Liver (tissue), 9 donors: ENCODE data around the gene CHD1. TPM values are rescaled to one million over a fixed set of nuclear protein-coding genes. Genes with fewer than 3 reads are reported as not detected.

Experiments used
- DNase-seq: peaks from one replicate; pipeline ENCODE4 v3.0.0-alpha.2; 2017; ENCODE audit warnings: low spot score
- H3K27ac ChIP-seq, 2 donors: one replicate each; pipeline ENCODE4 v1.7.0; 2013; ENCODE audit warnings: inconsistent platforms in 2 of 2, low read length in 2 of 2, control low read depth in 1 of 2, low read depth in 1 of 2, mild to moderate bottlenecking in 1 of 2
- H3K27me3 ChIP-seq, 4 donors: one replicate each; pipeline versions ENCODE4 v1.6.1 to v1.7.0; 2013; ENCODE audit warnings: low read length in 3 of 4, inconsistent platforms in 1 of 4, mild to moderate bottlenecking in 1 of 4, moderate library complexity in 1 of 4; ENCODE audit not compliant: control insufficient read depth in 4 of 4, insufficient read depth in 4 of 4
- H3K36me3 ChIP-seq, 4 donors: one replicate each; pipeline versions ENCODE4 v1.6.1 to v1.7.0; 2013; ENCODE audit warnings: low read length in 3 of 4, mild to moderate bottlenecking in 3 of 4, low read depth in 1 of 4, moderate library complexity in 1 of 4; ENCODE audit not compliant: control insufficient read depth in 4 of 4, insufficient read depth in 3 of 4
- H3K4me1 ChIP-seq, 4 donors: one replicate each; pipeline versions ENCODE4 v1.6.1 to v1.7.0; 2013; ENCODE audit warnings: low read length in 3 of 4, mild to moderate bottlenecking in 3 of 4, moderate library complexity in 1 of 4; ENCODE audit not compliant: control insufficient read depth in 4 of 4, insufficient read depth in 4 of 4
- H3K4me3 ChIP-seq, 3 donors: one replicate each; pipeline versions ENCODE4 v1.6.1 to v1.7.0; 2013; ENCODE audit warnings: low read length in 3 of 3, control low read depth in 1 of 3, low read depth in 1 of 3, mild to moderate bottlenecking in 1 of 3
- H3K9ac ChIP-seq, 2 donors: one replicate each; pipeline ENCODE4 v1.7.0; 2013; ENCODE audit warnings: low read length in 2 of 2, mild to moderate bottlenecking in 2 of 2, moderate library complexity in 2 of 2, control low read depth in 1 of 2, low read depth in 1 of 2
- H3K9me3 ChIP-seq, 4 donors: one replicate each; pipeline versions ENCODE4 v1.6.1 to v1.7.0; 2013; ENCODE audit warnings: low read length in 3 of 4; ENCODE audit not compliant: control insufficient read depth in 4 of 4
- ATF3 ChIP-seq: IDR thresholded peaks from 2 replicates; pipeline ENCODE4 v1.6.1; 2016; ENCODE audit warnings: antibody characterized with exemption
- CTCF ChIP-seq: fragments of 150-350 bp; IDR thresholded peaks from 2 replicates; pipeline ENCODE4 v1.5.1; 2017; ENCODE audit warnings: improper control_type of control experiment, low read depth, low read length; ENCODE audit not compliant: missing input control
- EGR1 ChIP-seq, 2 donors: IDR thresholded peaks; 2 replicates each; pipeline ENCODE4 v1.6.1; 2016 to 2018; ENCODE audit warnings: antibody characterized with exemption in 2 of 2, low read depth in 2 of 2
- FOXA1 ChIP-seq: IDR thresholded peaks from 2 replicates; pipeline ENCODE4 v1.6.1; 2016; ENCODE audit warnings: antibody characterized with exemption
- GABPA ChIP-seq, 2 donors: IDR thresholded peaks in 1 of 2; conservative IDR thresholded peaks in 1 of 2; 2 replicates each; pipeline ENCODE4 v1.6.1; 2016; ENCODE audit warnings: antibody characterized with exemption in 2 of 2, mild to moderate bottlenecking in 1 of 2, moderate library complexity in 1 of 2
- HNF4A ChIP-seq, 2 donors: conservative IDR thresholded peaks; 2 replicates each; pipeline ENCODE4 v1.6.1; 2016; ENCODE audit warnings: antibody characterized with exemption in 2 of 2, mild to moderate bottlenecking in 2 of 2
- HNF4G ChIP-seq: IDR thresholded peaks from 2 replicates; pipeline ENCODE4 v1.6.1; 2016; ENCODE audit warnings: antibody characterized with exemption
- MAX ChIP-seq: IDR thresholded peaks from 2 replicates; pipeline ENCODE4 v1.6.1; 2016; ENCODE audit warnings: antibody characterized with exemption
- REST ChIP-seq: IDR thresholded peaks from 2 replicates; pipeline ENCODE4 v1.6.1; 2016; ENCODE audit warnings: antibody characterized with exemption, mild to moderate bottlenecking
- RXRA ChIP-seq, 2 donors: IDR thresholded peaks; 2 replicates each; pipeline ENCODE4 v1.6.1; 2017 to 2018; ENCODE audit warnings: antibody characterized with exemption in 2 of 2, mild to moderate bottlenecking in 1 of 2
- SP1 ChIP-seq: IDR thresholded peaks from 2 replicates; pipeline ENCODE4 v1.6.1; 2018; ENCODE audit warnings: antibody characterized with exemption, mild to moderate bottlenecking
- TAF1 ChIP-seq: conservative IDR thresholded peaks from 2 replicates; pipeline ENCODE4 v1.6.1; 2016; ENCODE audit warnings: antibody characterized with exemption, mild to moderate bottlenecking
- YY1 ChIP-seq: IDR thresholded peaks from 2 replicates; pipeline ENCODE4 v1.6.1; 2016; ENCODE audit warnings: antibody characterized with exemption, mild to moderate bottlenecking
- ZBTB33 ChIP-seq: IDR thresholded peaks from 2 replicates; pipeline ENCODE4 v1.6.1; 2016; ENCODE audit warnings: antibody characterized with exemption
- WGBS: extraction: QIAGEN DNeasy Blood & Tissue Kit; methylation state at CpG from one replicate; pipeline ENCODE4 v1.1.7; 2013; 5-methylcytosine and 5-hydroxymethylcytosine counted together
- polyA plus RNA-seq, 2 donors: library from polyadenylated mRNA; stranded (reverse) in 1 of 2; unstranded in 1 of 2; fragments of 200-250 nt in 1 of 2; fragments of >200 nt in 1 of 2; fragmentation: Nextera tagmentation in 1 of 2; extraction: Ambion mirVana in 1 of 2; gene quantifications; one replicate each; pipeline versions ENCODE4 v1.2.1 to v1.2.3, GENCODE V29; 2013 to 2015
- total RNA-seq, 2 donors: library from RNA; depleted of rRNA; stranded (reverse); fragments of >200 nt; gene quantifications; one replicate each; pipeline ENCODE4 v1.2.3, GENCODE V29; 2014
- donor health status: healthy.
- donor health status: healthy.
- donor health status: healthy.
- donor health status: healthy.
- donor health status: healthy.

CHD1 gene
- total and polyA plus RNA-seq, 4 donors = 5.1 to 44.8 (median 25.4) TPM

DNA sequence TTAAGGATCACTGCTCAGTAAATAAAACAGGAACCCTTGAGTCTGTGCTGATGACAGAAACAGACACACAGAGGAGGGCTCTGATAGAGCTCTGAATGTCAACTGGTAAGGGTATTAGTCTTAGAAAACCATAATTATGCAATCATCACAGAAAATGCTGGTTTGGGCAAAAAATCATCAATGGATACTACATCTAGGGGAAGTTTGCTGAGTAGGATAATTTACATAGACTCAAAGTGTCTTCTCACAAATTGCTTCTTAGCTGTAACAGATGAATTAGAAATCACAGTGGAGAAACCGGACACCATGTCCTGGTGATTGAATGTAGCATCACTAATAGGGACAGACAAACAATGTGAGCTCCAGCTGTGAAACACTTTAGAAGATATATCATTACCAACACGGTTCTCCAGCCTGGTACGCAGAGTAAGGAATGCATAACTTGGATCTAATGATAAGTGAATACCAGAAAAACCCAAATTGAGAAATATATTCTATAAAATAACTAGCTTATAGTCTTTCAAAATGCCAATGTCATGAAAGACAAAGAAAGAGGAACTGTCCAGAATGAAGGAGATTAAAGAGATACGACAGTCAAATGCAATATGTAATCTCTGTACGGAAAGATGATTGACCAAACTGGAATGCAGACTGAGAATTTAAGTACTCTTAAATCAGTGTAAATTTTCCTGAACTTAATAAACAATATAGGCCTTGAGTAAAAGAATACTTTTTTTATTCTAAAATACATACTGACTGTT lies 17.3 kb downstream of the CHD1 start:
- DNase-seq = no peak
- H3K4me1 ChIP-seq = peaks cover 0 to 5% (median 2%) of the 10 kb centered on the region in 4 donors
- TF ChIP-seq ATF3 (no peak), MAX (no peak), YY1 (no peak), REST (no peak), GABPA (IDR thresholded peaks at IDR 0.05 in 1 of 2, conservative IDR thresholded peaks at IDR 0.05 in 1 of 2) (no peak), RXRA (IDR thresholded peaks at IDR 0.05) (no peak)

DNA sequence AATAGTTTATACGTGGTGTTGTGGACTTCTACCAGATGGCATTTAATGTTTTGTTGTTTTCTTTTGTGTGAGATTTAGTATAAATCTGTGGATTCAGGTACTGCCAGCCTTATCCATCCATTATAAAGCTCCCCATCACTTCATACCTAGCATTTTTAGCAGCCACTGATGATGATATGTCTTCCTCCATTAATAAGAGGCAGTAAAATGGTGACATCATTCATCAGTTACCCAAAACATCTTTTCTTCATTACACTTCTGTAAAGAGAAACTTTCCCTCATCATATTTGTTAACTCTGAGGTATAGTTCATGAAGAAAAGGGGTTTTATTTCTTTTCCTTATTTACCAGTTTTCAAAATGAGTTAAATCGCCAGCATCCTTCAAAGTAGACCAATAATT lies 19.4 kb downstream of the CHD1 start:
- no peaks in the 10 kb centered on the region for H3K9me3 ChIP-seq
- peaks cover 0 to 2% (median 0%) of the 10 kb centered on the region in 4 donors for H3K4me1 ChIP-seq
- no peak for DNase-seq
- H3K36me3 ChIP-seq = peaks cover 0 to 4% (median 2%) of the 10 kb centered on the region in 4 donors
- no peaks in the 10 kb centered on the region for H3K27me3 ChIP-seq
- H3K27ac ChIP-seq = no peak overlapping the region
- 94% methylated on average over 2 of the region's 2 CpGs for WGBS
- H3K4me3 ChIP-seq = no peak overlapping the region
- H3K9ac ChIP-seq = no peak overlapping the region
- TF ChIP-seq CTCF = no peak
- no peak for TF ChIP-seq MAX
- no peak for TF ChIP-seq HNF4A (conservative IDR thresholded peaks at IDR 0.05)
- TF ChIP-seq EGR1 (IDR thresholded peaks at IDR 0.05; ENCODE audit: low read depth in 2 of 2) = no peak
- no peak for TF ChIP-seq HNF4G
- TF ChIP-seq ZBTB33 = no peak
- no peak for TF ChIP-seq REST
- TF ChIP-seq FOXA1 = no peak
- TF ChIP-seq SP1 = no peak
- TF ChIP-seq TAF1 = no peak
- no peak for TF ChIP-seq RXRA (IDR thresholded peaks at IDR 0.05)

More for the DNA sequence above, 17.3 kb downstream of the CHD1 start:
- H3K36me3 ChIP-seq = peaks cover 0 to 2% (median under 1%) of the 10 kb centered on the region in 4 donors
- WGBS = 89% methylated on average over 5 of the region's 5 CpGs
- H3K27ac ChIP-seq = no peak overlapping the region
- no peak overlapping the region for H3K9ac ChIP-seq
- no peak overlapping the region for H3K4me3 ChIP-seq
- H3K27me3 ChIP-seq = no peaks in the 10 kb centered on the region
- H3K9me3 ChIP-seq = no peaks in the 10 kb centered on the region
